ENCODE measurements around the gene C1orf216.
"Not testable (repeated sequence)": the region's sequence is repeated elsewhere in the genome, so short reads cannot be mapped to it uniquely, and the experiment has no call there.

C1orf216 gene

DNA sequence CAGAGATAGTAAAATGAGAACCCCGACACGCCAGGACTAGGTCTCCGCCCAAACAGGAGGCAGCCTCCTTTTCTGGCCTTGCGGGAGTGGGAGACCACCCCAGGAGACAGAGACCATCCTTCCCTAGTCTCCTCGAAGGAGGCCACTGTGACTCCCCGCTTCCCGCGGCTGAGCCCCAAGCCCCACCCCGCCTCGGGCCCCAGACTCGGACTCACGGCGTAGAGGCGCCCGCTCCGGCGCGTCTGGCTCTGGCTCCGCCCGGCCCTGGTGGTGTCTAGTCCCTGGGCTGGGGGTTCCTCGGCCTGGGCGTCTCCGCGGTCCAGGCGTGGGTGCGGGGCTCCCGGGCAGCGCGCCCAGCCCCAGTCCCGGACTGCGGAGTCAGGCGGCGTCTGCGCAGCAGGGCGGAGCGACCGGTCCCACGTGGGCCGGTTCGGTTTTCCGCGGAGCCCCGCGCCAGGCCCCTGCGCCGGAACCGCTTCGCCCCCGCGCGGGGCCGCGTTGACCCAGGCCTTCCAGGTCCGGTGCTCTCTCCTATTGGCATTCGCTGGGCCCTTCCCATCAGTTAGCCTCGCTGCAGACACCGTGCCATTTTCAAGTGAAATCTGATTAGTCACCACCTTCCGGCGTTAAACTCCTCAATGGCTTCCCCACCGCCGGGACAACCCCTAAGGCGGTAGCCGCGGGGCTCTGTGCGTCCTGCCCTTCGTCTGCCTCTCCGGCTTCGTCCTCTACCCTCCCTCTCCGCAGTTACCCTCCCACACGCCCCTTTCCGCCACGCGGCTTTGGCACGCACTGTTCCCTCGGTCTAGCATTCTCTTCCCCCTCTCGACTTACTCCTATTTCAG lies at the start of gene C1orf216:
C1orf216 (minus strand) TSS at position 393 of the 845 bp plus-strand sequence. CDS start 2,563 bp downstream, outside the sequence.
- FAIRE-seq: no peak
- peak; percentile 81 for DNase-seq (ENCODE audit: low spot score)

GRCh38 chr1:35764283-35764682 lies 45.6 kb upstream of the C1orf216 start:
- FAIRE-seq: no peak
- DNase-seq (ENCODE audit: low spot score): no peak

DNA sequence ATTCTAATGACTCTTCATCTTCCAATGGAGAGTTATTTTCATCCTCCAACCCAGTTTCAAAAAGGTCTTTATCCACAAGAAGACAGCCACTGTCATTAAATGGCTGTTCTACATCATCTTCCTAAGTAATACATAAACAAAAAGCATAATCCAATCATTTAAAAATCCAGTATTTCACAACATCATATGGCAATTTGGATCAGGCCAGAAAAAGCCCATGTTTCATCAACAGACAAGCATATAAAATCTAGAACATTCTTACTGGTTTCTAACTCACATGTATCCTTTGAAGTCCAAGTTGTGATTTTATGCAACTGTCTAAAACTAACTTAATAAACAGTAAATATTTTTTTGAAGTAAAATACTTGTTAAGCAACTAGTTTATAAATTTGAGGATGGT lies 44.5 kb upstream of the C1orf216 start:
- no peak for FAIRE-seq

DNA sequence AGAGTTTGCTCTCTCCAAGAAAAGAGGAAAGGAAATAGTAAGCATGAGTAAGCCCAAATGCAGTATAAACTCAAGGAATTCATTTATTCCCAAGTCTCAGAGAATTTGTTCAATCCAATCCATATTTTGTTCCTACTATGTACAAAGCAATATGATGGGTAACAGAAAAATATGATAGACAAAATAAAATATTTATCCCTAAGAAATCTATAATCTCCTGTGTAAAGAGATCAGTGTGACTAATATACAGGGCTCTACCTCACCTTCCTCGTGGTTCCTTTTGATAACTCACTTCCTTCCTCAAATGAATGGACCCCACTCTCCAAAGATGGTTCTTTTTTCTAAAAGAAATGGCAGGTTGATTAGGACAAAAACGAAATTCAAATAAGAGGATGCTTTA lies 43.5 kb upstream of the C1orf216 start:
- DNase-seq (ENCODE audit: low spot score) (no peak), FAIRE-seq (no peak)

More for the DNA sequence above, 44.5 kb upstream of the C1orf216 start:
- DNase-seq (ENCODE audit: low spot score): no peak

DNA sequence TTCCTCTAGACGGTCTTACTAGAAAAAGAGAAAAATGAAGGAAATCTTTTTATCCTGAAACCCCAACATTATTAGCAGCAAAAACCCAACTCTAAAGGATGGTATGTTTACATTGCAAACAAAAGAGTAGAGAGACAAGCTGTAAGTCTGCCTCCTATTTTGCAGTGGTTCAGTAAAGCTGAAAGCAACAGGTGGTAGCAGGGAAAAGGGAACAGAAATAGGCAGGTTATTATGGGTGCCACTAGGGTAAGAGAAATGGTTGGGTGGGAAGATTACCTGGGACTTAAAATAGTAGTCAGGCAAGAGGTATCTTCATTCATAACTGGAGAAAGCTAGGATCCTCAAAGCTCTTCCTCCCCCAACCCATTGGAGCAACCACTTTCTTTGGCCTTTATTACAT lies 37.4 kb upstream of the C1orf216 start:
- DNase-seq (ENCODE audit: low spot score) (no peak), FAIRE-seq (no peak)

DNA sequence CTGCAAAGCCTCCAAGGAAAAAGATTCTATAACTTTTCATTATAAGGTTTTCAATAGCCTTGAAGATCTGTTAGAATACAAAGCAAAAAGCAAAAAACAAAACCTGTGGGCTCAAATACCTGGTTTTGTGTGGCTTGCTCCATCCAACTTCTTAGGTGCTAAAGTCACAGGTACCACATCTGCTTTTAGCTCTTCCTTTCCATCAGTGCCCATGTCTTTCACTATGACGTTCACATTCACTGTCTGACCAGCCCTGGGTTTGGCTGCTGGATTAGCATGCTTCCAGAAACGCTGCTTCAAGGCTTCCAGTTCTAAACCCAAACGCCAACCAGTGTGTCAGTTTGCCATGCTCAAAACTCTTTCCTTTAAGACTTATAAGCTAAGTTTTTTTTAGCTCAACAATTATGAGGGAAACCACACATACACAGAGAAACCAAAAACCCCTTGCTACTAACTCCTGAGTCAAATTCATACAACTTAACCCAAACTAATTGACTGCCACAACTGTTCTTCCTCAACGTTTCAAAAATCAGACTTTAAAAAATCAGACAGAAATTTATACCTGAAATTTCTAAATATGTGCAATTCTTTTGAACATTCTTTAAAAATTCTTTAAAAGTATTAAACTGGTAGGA lies 35.1 kb upstream of the C1orf216 start:
- FAIRE-seq: no peak
- DNase-seq (ENCODE audit: low spot score): no peak

DNA sequence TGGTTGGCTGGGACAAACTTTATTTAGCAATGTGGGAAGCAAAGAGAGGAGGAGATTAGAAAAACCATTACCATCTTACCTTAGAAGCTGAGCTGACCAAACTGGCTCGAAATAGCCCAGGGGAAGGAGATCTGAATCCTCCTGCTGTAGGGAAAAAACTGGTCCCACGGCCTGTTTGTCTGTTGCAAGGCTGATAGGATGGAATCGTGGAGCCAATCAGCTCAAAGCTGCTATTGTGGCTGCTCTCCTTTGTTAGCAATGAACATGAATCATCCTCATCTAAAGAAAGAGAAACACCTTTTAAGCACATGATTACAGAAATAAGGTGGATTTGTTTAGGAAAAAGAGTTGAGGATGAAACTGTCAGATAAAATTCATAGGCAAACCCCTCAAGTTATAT lies 29.6 kb upstream of the C1orf216 start:
- no peak for FAIRE-seq

GRCh38 chr1:35745124-35745730 lies 26.5 kb upstream of the C1orf216 start:
- FAIRE-seq (no peak), DNase-seq (ENCODE audit: low spot score) (no peak)

More for the DNA sequence above, 29.6 kb upstream of the C1orf216 start:
- no peak for DNase-seq (ENCODE audit: low spot score)

DNA sequence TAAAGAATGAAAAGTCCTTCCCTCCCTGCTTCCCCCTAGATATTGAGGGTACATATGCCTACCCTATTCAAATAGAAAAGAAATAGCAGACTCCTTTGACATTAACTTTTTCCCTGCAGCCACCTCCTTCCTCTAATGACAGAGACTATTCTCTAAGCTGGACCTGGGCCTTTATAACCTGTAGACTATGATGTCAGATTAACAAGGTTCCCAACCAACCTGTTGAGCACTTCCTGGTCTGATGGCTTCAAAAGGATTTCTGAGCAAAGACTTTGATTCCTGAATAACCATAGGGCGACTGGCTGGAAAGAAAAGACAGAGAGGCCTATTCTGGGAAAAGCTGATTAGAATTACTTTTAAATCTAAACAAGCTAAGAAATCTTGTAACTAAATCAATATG lies 18.4 kb upstream of the C1orf216 start:
- DNase-seq (ENCODE audit: low spot score) (no peak), FAIRE-seq (no peak)

DNA sequence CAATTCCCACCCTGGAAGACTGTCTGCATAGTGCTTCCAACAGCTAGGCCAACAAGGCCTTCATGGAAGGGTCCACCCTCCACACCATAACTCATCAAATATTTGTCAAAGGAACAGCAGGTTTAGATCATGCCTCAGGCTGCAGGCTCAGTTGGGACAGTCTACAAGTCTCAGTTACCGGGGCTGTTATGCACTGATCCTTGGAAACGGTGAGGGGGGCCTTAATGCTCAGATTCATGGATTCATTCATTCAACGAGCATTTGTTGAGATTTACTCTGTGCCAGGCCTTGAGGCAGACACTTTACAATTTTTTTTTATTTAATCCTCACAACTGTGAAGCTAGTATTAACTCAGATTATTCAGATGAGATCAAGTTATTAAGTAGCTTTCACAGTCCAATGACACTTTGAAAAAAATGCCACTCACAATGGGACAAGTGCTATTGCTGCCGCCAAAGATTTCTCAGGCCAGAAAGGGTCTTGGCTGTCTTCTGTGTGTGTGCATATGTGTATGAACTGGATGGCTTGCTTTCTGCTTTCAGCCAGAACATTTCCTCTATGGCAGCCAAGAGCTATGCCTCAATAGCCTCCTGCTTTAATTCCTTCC lies 8.9 kb upstream of the C1orf216 start:
- DNase-seq (ENCODE audit: low spot score): no peak

DNA sequence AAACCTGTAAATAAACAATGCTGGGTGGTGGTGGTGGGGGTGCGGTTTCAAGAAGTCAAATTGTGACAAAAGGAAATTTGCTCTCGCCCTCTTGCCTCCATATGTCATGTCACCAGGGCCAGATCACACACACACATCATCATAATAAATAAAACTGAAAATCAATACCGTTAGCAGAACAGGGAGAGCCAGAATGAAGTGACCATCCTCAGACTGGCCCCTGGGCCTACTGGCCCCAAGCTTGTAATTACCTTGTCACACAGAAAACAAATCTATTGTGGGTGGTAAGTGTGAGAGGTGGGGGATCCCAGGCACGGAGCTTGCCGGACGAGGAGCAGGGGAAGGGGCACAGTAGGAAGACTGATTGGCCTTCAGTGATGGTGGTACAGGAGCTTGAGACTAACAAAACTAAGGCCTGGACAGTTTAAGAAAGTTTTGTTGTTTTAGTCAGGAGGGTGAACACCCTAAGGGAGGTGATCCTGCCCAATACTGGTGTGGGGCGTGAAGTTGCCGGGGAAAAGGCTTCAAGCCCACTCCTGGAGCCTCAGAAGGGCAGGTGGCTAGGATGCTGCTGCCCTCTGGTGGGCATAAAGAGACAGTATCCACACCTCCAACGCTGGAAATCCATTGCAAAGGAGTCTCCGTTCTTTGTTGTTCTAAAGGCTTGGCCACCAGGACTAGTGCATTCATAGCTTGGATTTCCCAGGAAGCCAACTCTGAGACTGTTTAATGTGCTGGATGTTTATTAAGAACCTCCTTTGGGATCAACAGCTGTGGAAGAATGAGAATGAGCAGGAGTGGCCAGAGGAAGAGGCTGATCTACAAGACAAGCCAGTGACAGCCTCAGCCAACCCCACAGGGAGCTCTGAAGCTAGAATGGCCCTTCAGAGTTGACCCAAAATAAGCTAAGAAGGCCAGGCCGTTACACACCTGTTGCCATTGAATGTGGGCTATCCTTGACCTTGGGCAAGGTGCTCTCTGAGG lies 8.1 kb upstream of the C1orf216 start:
- DNase-seq (ENCODE audit: low spot score): peak; percentile 73
- FAIRE-seq: no peak

More for the DNA sequence above, 8.9 kb upstream of the C1orf216 start:
- FAIRE-seq: no peak

GRCh38 chr1:35725596-35725995 lies 6.9 kb upstream of the C1orf216 start:
- FAIRE-seq (no peak), DNase-seq (ENCODE audit: low spot score) (no peak)

DNA sequence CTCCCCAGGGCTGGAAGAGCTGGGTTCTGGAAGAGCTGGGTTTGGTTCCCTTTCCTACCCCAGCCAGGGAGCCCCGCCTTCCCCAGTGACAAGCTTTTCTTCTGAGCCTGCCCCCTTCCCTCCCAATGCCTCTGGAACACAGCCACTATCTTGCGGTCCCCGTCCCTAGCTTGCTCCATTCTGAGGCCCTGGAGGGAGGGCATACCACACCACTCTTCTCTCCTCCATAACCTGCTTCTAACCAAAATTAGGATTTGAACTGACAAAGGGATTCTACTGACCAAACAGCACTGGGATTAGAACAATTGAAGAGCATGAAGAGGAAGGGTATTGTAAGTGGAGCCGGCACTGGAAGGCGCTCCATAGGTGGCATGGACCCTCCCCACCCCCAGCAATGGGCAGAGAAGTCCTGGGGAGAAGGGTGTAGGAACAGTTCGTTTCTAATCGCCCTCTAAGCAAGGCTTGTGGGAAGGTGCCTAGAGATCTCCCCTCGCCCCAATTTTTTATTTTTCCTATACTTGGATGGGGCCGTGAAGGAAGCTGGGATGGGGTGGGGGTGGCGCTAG lies 690 bp downstream of the C1orf216 start:
- peak; percentile 73 for DNase-seq (ENCODE audit: low spot score)
- FAIRE-seq: no peak

GRCh38 chr1:35715568-35716002 lies 3.1 kb downstream of the C1orf216 start:
- FAIRE-seq: no peak
- peak; percentile 81 for DNase-seq (ENCODE audit: low spot score)

GRCh38 chr1:35714921-35715567 lies 3.6 kb downstream of the C1orf216 start:
- peak; percentile 72 for FAIRE-seq
- DNase-seq (ENCODE audit: low spot score): no peak

- not testable (repeated sequence) for DNase-seq (ENCODE audit: low spot score); FAIRE-seq
Observed at GRCh38 chr1:35711098-35711497, 7.6 kb downstream of the C1orf216 start.

- FAIRE-seq (no peak), DNase-seq (ENCODE audit: low spot score) (no peak)
Observed at GRCh38 chr1:35708952-35709351, 9.7 kb downstream of the C1orf216 start.

DNA sequence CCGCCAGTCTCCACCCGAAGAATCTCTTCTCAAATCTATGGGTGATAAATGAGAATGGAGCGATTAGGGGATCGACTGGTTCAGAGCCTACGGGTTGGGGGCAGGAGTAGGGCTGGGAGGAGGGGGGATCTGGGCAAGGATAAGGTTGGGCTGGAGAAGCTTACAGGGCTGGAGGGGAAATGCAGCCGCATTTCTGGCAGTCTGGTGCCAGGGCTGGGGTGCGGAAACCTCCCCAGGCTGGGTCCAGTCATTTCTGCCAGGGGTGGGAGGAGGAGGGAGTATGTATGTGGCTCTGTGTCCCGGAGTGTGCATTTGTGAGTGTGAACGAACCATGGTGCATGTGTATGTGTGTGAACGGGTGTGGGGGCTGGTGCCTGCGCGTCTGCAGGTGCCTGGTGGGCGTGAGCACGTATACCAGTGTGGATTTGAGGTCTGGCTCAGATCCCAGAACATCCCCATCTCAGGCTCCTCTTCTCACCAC lies 10.2 kb downstream of the C1orf216 start:
- DNase-seq (ENCODE audit: low spot score) (peak; percentile 41), FAIRE-seq (peak; percentile 79)

Data from urothelium cell line (cell line).